ENCODE data around the gene NCAM1. TPM values are rescaled to one million over a fixed set of nuclear protein-coding genes. Genes with fewer than 3 reads are reported as not detected.
A peak's percentile ranks its signal among the peaks of the same experiment; 100 is the strongest.

The NCAM1 gene
- polyA plus RNA-seq, 1 donor (not counting 4 experiments of a cell fraction or from before 2014, with no cell fraction given) = 0.04 TPM

DNA sequence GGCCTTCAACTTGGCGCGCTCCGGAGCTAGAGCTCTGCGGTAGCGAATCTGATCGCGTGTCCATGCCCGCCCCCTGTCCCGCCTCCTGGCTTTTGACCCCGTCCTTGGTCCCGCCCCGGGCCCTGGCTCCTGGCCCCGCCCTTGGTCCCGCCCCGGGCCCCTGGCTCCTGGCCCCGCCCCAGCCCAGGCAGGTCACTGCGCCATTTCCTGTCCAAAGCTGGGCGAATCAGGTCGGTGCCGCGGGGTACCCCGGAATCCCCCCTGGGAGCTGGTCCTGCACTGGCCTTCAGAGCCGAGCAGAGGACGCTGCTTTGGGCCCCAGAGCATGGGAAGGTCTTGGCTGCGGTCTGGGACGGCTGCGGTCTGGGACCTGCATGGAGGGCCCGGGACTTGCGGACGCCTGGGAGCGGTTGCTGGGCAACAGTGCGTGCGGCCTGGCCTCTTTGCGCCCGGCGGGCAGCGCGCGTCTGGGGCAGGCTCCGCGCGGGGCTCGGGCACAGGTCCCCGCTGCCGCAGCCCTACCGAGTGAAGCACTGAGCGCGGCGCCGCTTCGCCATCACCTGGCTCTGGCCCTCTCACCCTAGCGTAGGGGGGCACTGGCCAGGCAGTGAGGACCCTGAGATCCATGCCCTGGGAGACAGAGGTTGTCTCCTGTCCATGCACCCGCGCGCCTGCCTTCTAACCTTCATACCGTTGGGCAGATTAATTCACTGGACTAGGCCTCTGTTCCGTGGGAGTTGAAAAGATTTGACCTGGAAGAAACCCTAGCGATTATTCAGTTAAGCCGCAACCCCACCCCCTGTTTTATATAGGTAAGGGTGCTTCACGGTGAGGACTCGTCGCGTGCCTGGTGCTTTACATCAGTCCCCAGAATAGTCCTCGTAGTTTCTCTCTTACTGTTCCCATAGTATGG, 353.4 kb downstream of the NCAM1 start, which contains the start of gene TTC12:
TTC12 (plus strand) TSS at position 195 of the 913 bp plus-strand sequence. CDS start 1,675 bp downstream, outside the sequence.
- Histone ChIP-seq H3K79me2 (ENCODE audit: control insufficient read depth, insufficient read depth, low read length) (peaks cover 12% of the 10 kb centered on the region), H3K9me1 (ENCODE audit: control insufficient read depth, extremely low read depth, insufficient read depth, low read length) (no peaks in the 10 kb centered on the region), H3K36me3 (ENCODE audit: control insufficient read depth in 2 of 2, extremely low read depth in 1 of 2, insufficient read depth in 2 of 2, low read length in 2 of 2) (peaks cover 0 to 2% of the 10 kb centered on the region in 2 experiments), H2AFZ (ENCODE audit: control insufficient read depth, low read length) (peak within 1 kb of the TSS; percentile 86), H3K9ac (ENCODE audit: control insufficient read depth, extremely low read depth, insufficient read depth, low read length) (peak within 1 kb of the TSS; percentile 91), H3K4me3 (ENCODE audit: control insufficient read depth in 2 of 3, extremely low read depth in 1 of 3, insufficient read depth in 2 of 3, low read depth in 1 of 3, low read length in 3 of 3) (peak within 1 kb of the TSS; percentile 71 to 84 (median 78)), H3K27me3 (ENCODE audit: control insufficient read depth, extremely low read depth, insufficient read depth, low read length) (no peaks in the 10 kb centered on the region), H3K27ac (ENCODE audit: control insufficient read depth, insufficient read depth, low read length) (peak within 1 kb of the TSS; percentile 89), H4K20me1 (ENCODE audit: control insufficient read depth, extremely low read depth, insufficient read depth, low read length) (no peaks in the 10 kb centered on the region), H3K4me1 (ENCODE audit: control insufficient read depth, extremely low read depth, insufficient read depth, low read length) (peaks cover 26% of the 10 kb centered on the region), H3K4me2 (ENCODE audit: control insufficient read depth, extremely low read depth, insufficient read depth, low read depth, low read length) (peak within 1 kb of the TSS; percentile 95), H3K9me3 (ENCODE audit: control insufficient read depth, low read depth, low read length) (no peaks in the 10 kb centered on the region)
- DNase-seq (ENCODE audit: low read depth, low spot score) (peak; percentile 42), FAIRE-seq (peak; percentile 51)
- TF ChIP-seq EZH2 (IDR thresholded peaks at IDR 0.05; ENCODE audit: low read length) (no peak), CTCF (optimal IDR thresholded peaks at IDR 0.05 in 1 of 3, IDR thresholded peaks at IDR 0.05 in 1 of 3, conservative IDR thresholded peaks at IDR 0.05 in 1 of 3; ENCODE audit: extremely low read depth in 1 of 3, insufficient read depth in 2 of 3, low read length in 3 of 3) (no peak)
- dilution Hi-C loops (cut with MboI; ENCODE audit: extremely low pct_ligation_motif_present, low sequenced_read_pairs) = no loop called here

DNA sequence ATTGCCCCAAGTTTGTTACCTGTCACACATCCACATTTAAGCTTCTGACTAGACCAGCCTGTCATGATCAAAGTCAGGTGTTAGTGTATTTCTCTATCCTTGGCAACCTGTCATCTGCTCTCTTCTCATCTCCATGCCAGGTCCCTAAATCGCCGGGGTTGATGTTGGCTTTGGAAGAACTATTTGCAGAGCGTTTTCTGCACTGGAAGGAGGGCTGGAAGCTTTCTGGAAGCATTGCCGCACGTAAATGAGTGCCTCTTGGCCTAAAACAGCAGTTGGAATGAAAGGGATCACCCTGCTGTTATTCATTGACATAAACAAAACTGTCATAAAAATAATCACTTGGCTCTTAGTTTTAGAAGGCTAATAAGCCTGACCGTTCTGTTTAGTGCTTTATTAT, 354.6 kb downstream of the NCAM1 start:
- no peaks in the 10 kb centered on the region for H3K9me1 ChIP-seq (ENCODE audit: control insufficient read depth, extremely low read depth, insufficient read depth, low read length)
- dilution Hi-C loops (cut with MboI; ENCODE audit: extremely low pct_ligation_motif_present, low sequenced_read_pairs) = no loop called here
- FAIRE-seq (no peak), DNase-seq (ENCODE audit: low read depth, low spot score) (no peak)
- TF ChIP-seq CTCF (optimal IDR thresholded peaks at IDR 0.05 in 1 of 3, IDR thresholded peaks at IDR 0.05 in 1 of 3, conservative IDR thresholded peaks at IDR 0.05 in 1 of 3; ENCODE audit: extremely low read depth in 1 of 3, insufficient read depth in 2 of 3, low read length in 3 of 3) = no peak
- TF ChIP-seq EZH2 (IDR thresholded peaks at IDR 0.05; ENCODE audit: low read length) = no peak
- peaks cover 26% of the 10 kb centered on the region for H3K4me1 ChIP-seq (ENCODE audit: control insufficient read depth, extremely low read depth, insufficient read depth, low read length)
- peak overlapping the region; percentile 91 for H3K9ac ChIP-seq (ENCODE audit: control insufficient read depth, extremely low read depth, insufficient read depth, low read length)
- no peaks in the 10 kb centered on the region for H3K27me3 ChIP-seq (ENCODE audit: control insufficient read depth, extremely low read depth, insufficient read depth, low read length)
- no peak overlapping the region for H2AFZ ChIP-seq (ENCODE audit: control insufficient read depth, low read length)
- H3K79me2 ChIP-seq (ENCODE audit: control insufficient read depth, insufficient read depth, low read length) = peaks cover 12% of the 10 kb centered on the region
- H3K4me3 ChIP-seq (ENCODE audit: control insufficient read depth in 2 of 3, extremely low read depth in 1 of 3, insufficient read depth in 2 of 3, low read depth in 1 of 3, low read length in 3 of 3) = peak overlapping the region; percentile 71 to 84 (median 78)
- no peaks in the 10 kb centered on the region for H3K9me3 ChIP-seq (ENCODE audit: control insufficient read depth, low read depth, low read length)
- H4K20me1 ChIP-seq (ENCODE audit: control insufficient read depth, extremely low read depth, insufficient read depth, low read length) = no peaks in the 10 kb centered on the region
- H3K27ac ChIP-seq (ENCODE audit: control insufficient read depth, insufficient read depth, low read length) = peak overlapping the region; percentile 89
- peaks cover 0 to 7% of the 10 kb centered on the region in 2 experiments for H3K36me3 ChIP-seq (ENCODE audit: control insufficient read depth in 2 of 2, extremely low read depth in 1 of 2, insufficient read depth in 2 of 2, low read length in 2 of 2)
- peak overlapping the region; percentile 95 for H3K4me2 ChIP-seq (ENCODE audit: control insufficient read depth, extremely low read depth, insufficient read depth, low read depth, low read length)
